ENCODE results near the gene PPP1R16B. TPM values are rescaled to one million over a fixed set of nuclear protein-coding genes. Genes with fewer than 3 reads are reported as not detected.

The PPP1R16B gene
- total and polyA plus RNA-seq, 2 of the 8 experiments (the other 6 are each of a cell fraction or from before 2014, with no cell fraction given), result 2.6 to 8.9 TPM

DNA sequence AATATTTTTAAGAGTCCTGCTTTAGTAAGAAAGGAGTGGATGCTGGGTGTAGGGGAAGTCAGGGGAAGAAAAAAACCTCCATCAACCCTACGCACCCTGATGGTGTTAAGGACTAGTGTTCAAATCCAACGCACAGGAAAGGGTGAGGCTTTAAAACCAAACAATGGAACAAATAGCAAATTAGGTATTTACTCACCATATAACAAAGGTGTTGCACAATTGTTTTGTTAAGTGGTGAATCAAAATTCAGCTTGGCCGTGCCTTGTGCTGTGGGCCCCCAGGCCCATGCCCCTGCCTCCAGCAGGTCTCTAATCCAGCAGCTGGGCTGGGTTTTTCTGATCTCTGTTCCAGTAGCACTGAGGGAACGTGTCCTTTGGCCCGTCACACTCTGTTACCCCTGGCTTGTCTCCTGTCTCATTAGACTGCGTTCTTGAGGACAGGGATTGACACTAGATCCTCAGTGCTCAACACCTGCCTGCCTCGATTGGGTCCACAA, 132.5 kb downstream of the PPP1R16B start:
- DNase-seq (ENCODE audit: low read depth in 1 of 2, low spot score in 2 of 2), result no peak
- H3K79me2 ChIP-seq (ENCODE audit: control insufficient read depth in 1 of 2, insufficient read depth in 2 of 2, low read length in 2 of 2), result peaks cover 25 to 85% of the 10 kb centered on the region in 2 experiments
- no peak for TF ChIP-seq TBP (IDR thresholded peaks at IDR 0.05; ENCODE audit: low read depth, low read length)

More for the DNA sequence above, 132.5 kb downstream of the PPP1R16B start:
- Histone ChIP-seq H2BK5ac (ENCODE audit: low read depth, low read length) (no peak overlapping the region), H4K8ac (ENCODE audit: extremely low read depth, insufficient read depth, low read length) (no peak overlapping the region; the same call in 1 of the 2 replicates), H2BK20ac (ENCODE audit: low read length) (no peak overlapping the region), H3K23ac (ENCODE audit: insufficient read length) (no peak overlapping the region), H3K79me1 (ENCODE audit: low read depth, low read length) (peaks cover 34% of the 10 kb centered on the region), H3K36me3 (ENCODE audit: control insufficient read depth in 2 of 4, insufficient read depth in 4 of 4, low read length in 3 of 4) (peaks cover 4 to 41% (median 21%) of the 10 kb centered on the region in 4 experiments; a peak in 6 of 8 replicates), H3K4me2 (ENCODE audit: insufficient read depth in 1 of 2, low read depth in 2 of 2, low read length in 2 of 2) (no peak overlapping the region), H4K5ac (ENCODE audit: insufficient read length, low read depth, low read length) (no peak overlapping the region), H4K20me1 (replicated peaks in 1 of 2; ENCODE audit: control insufficient read depth in 1 of 2, insufficient read depth in 2 of 2, low read length in 2 of 2) (peaks cover 22 to 31% of the 10 kb centered on the region in 2 experiments), H3K23me2 (ENCODE audit: low read depth, low read length) (no peaks in the 10 kb centered on the region), H2BK12ac (ENCODE audit: low read depth, low read length) (no peak overlapping the region), H3K9me3 (ENCODE audit: insufficient read depth in 2 of 2, low read depth in 1 of 2, low read length in 1 of 2) (no peaks in the 10 kb centered on the region), H2BK15ac (ENCODE audit: low read length) (no peak overlapping the region), H2BK120ac (replicated peaks; ENCODE audit: low read depth, low read length) (no peak overlapping the region), H3K4me1 (replicated peaks in 1 of 4; ENCODE audit: control insufficient read depth in 3 of 4, insufficient read depth in 4 of 4, low read length in 3 of 4) (peaks cover 0 to 3% (median 0%) of the 10 kb centered on the region in 4 experiments; a peak in 2 of 7 replicates), H3K27ac (ENCODE audit: low read depth, low read length) (no peak overlapping the region), H3K14ac (ENCODE audit: insufficient read length) (no peak overlapping the region), H2AFZ (ENCODE audit: low read length) (no peak overlapping the region), H3K56ac (replicated peaks; ENCODE audit: insufficient read length, low read depth, low read length) (no peak overlapping the region), H4K91ac (replicated peaks; ENCODE audit: insufficient read length, low read length) (no peak overlapping the region), H3K18ac (ENCODE audit: extremely low read depth, low read length) (no peak overlapping the region), H3K9ac (replicated peaks in 1 of 4; ENCODE audit: extremely low read depth in 1 of 4, low read depth in 3 of 4, low read length in 3 of 4) (no peak overlapping the region), H2AK5ac (ENCODE audit: low read depth, low read length) (no peak overlapping the region), H3K27me3 (replicated peaks in 1 of 4; ENCODE audit: control insufficient read depth in 3 of 4, extremely low read depth in 1 of 4, insufficient read depth in 3 of 4, low read length in 3 of 4) (no peaks in the 10 kb centered on the region), H3K4ac (replicated peaks; ENCODE audit: insufficient read length, low read depth, low read length) (no peak overlapping the region), H3K4me3 (ENCODE audit: extremely low read depth in 1 of 4, insufficient read depth in 2 of 4, low read depth in 3 of 4, low read length in 4 of 4) (no peak overlapping the region)
- ChIA-PET CTCF (ENCODE audit: partially characterized antibody) (interaction anchor here (1.4 kb wide), 1 partner anchor 9 kb away, joined by 3 read pairs; no protein-coding TSS in a partner anchor), POLR2A (ENCODE audit: partially characterized antibody) (interaction anchor here (0.7 to 7.9 kb wide), 2 partner anchors 10 to 16 kb away, joined by 3 to 57 read pairs; partner anchors contain the start of gene FAM83D)
- no peak for FAIRE-seq
- 84% methylated on average over 7 of the region's 7 CpGs; no CpG with 5 or more reads in 1 of the 2 experiments for WGBS, 2 experiments (ENCODE audit: extremely low coverage in 1 of 2, insufficient coverage in 1 of 2, insufficient read length in 1 of 2, insufficient replicate concordance in 2 of 2, low coverage in 1 of 2, low lambda C conversion rate in 2 of 2, missing lambda C conversion rate in 1 of 2)
